ENCODE data around the gene IL17RA.

GRCh38 chr22:17083811-17084441, 874 bp upstream of the IL17RA start:
- TF ChIP-seq CTCF (IDR thresholded peaks at IDR 0.05) (no peak), POLR2AphosphoS5 (IDR thresholded peaks at IDR 0.05) (no peak)
